Measurements from ENCODE around the gene COQ10A. TPM values are rescaled to one million over a fixed set of nuclear protein-coding genes. Genes with fewer than 3 reads are reported as not detected.

COQ10A gene
- polyA plus RNA-seq, 3 donors = 1.7 to 13.5 (median 2.0) TPM

GRCh38 chr12:56243731-56244181 lies 23.0 kb upstream of the COQ10A start:
- peaks cover 75 to 95% of the 10 kb centered on the region in 2 donors for H3K36me3 ChIP-seq (replicated peaks in 1 of 2; ENCODE audit: control insufficient read depth in 1 of 2, insufficient read depth in 2 of 2, low read length in 2 of 2)
- H3K9ac ChIP-seq (ENCODE audit: insufficient read depth, low read length, poor library complexity, severe bottlenecking) = no peak overlapping the region
- no peaks in the 10 kb centered on the region for H3K9me3 ChIP-seq (replicated peaks in 1 of 2; ENCODE audit: control insufficient read depth in 1 of 2, insufficient read depth in 1 of 2, low read length in 2 of 2)
- intact Hi-C loops (cut with micrococcal nuclease) = no loop called here
- Mint-ChIP-seq H3K4me1 (no peaks in the 10 kb centered on the region), H3K27ac (peak overlapping the region in 3 of 7 donors; percentile 16 to 49 (median 42)), H3K27me3 (ENCODE audit: low read depth in 3 of 3) (peaks cover 0 to 2% (median 0%) of the 10 kb centered on the region in 3 donors), H3K36me3 (peaks cover 82 to 96% of the 10 kb centered on the region in 2 donors), H3K9me3 (no peaks in the 10 kb centered on the region), H3K4me3 (no peak overlapping the region)
- no peaks in the 10 kb centered on the region for H3K4me1 ChIP-seq (ENCODE audit: control insufficient read depth in 1 of 2, insufficient read depth in 2 of 2, low read length in 2 of 2)
- H4K20me1 ChIP-seq (ENCODE audit: insufficient read depth, low read length) = no peaks in the 10 kb centered on the region
- TF ChIP-seq CTCF (IDR thresholded peaks at IDR 0.05) = no peak
- peak overlapping the region in 1 of 2 donors; percentile 8 for H3K27ac ChIP-seq (ENCODE audit: low read depth in 1 of 2, low read length in 2 of 2)
- no peaks in the 10 kb centered on the region for H3K79me2 ChIP-seq (ENCODE audit: insufficient read depth, low read length)
- no peak overlapping the region for H2AFZ ChIP-seq (ENCODE audit: insufficient read depth, low read depth, low read length, poor library complexity, severe bottlenecking)
- no peak overlapping the region for H3K4me3 ChIP-seq (replicated peaks in 1 of 3; ENCODE audit: low read depth in 2 of 3, low read length in 3 of 3)
- WGBS (ENCODE audit: insufficient coverage) = 88% methylated on average over 1 of the region's 3 CpGs
- H3K27me3 ChIP-seq (ENCODE audit: control insufficient read depth in 2 of 2, insufficient read depth in 2 of 2, low read length in 2 of 2) = no peaks in the 10 kb centered on the region
- no peak overlapping the region for H3K4me2 ChIP-seq (replicated peaks; ENCODE audit: extremely low read depth, low read length, poor library complexity, severe bottlenecking)
- no peak for DNase-seq

GRCh38 chr12:56244494-56244893 lies 22.2 kb upstream of the COQ10A start:
- H3K27ac ChIP-seq (ENCODE audit: low read depth in 1 of 2, low read length in 2 of 2) = no peak overlapping the region
- TF ChIP-seq CTCF (IDR thresholded peaks at IDR 0.05) = no peak
- H2AFZ ChIP-seq (ENCODE audit: insufficient read depth, low read depth, low read length, poor library complexity, severe bottlenecking) = no peak overlapping the region
- H3K27me3 ChIP-seq (ENCODE audit: control insufficient read depth in 2 of 2, insufficient read depth in 2 of 2, low read length in 2 of 2) = no peaks in the 10 kb centered on the region
- H3K4me1 ChIP-seq (ENCODE audit: control insufficient read depth in 1 of 2, insufficient read depth in 2 of 2, low read length in 2 of 2) = no peaks in the 10 kb centered on the region
- H3K36me3 ChIP-seq (replicated peaks in 1 of 2; ENCODE audit: control insufficient read depth in 1 of 2, insufficient read depth in 2 of 2, low read length in 2 of 2) = peaks cover 82 to 95% of the 10 kb centered on the region in 2 donors
- peaks cover 0 to 2% (median 0%) of the 10 kb centered on the region in 3 donors for H3K27me3 Mint-ChIP-seq (ENCODE audit: low read depth in 3 of 3)
- no peak for DNase-seq
- H3K4me2 ChIP-seq (replicated peaks; ENCODE audit: extremely low read depth, low read length, poor library complexity, severe bottlenecking) = no peak overlapping the region
- H3K9me3 ChIP-seq (replicated peaks in 1 of 2; ENCODE audit: control insufficient read depth in 1 of 2, insufficient read depth in 1 of 2, low read length in 2 of 2) = no peaks in the 10 kb centered on the region
- H3K9me3 Mint-ChIP-seq = no peaks in the 10 kb centered on the region
- H3K9ac ChIP-seq (ENCODE audit: insufficient read depth, low read length, poor library complexity, severe bottlenecking) = no peak overlapping the region
- no peak overlapping the region for H3K4me3 Mint-ChIP-seq
- H3K79me2 ChIP-seq (ENCODE audit: insufficient read depth, low read length) = no peaks in the 10 kb centered on the region
- H3K36me3 Mint-ChIP-seq = peaks cover 85 to 97% of the 10 kb centered on the region in 2 donors
- H3K27ac Mint-ChIP-seq = no peak overlapping the region
- intact Hi-C loops (cut with micrococcal nuclease) = no loop called here
- H4K20me1 ChIP-seq (ENCODE audit: insufficient read depth, low read length) = no peaks in the 10 kb centered on the region
- H3K4me3 ChIP-seq (replicated peaks in 1 of 3; ENCODE audit: low read depth in 2 of 3, low read length in 3 of 3) = no peak overlapping the region
- WGBS (ENCODE audit: insufficient coverage) = 99% methylated on average over 13 of the region's 14 CpGs
- H3K4me1 Mint-ChIP-seq = no peaks in the 10 kb centered on the region
